NCI-H69 (cell line): Measurements from ENCODE around the gene MTMR1.

Experiments used
- DNase-seq: peaks from one replicate; lab custom pipeline; 2025; lab: John Stamatoyannopoulos, UW

MTMR1 gene

GRCh38 chrX:150696866-150697265, 3.7 kb downstream of the MTMR1 start:
- DNase-seq: no peak

DNA sequence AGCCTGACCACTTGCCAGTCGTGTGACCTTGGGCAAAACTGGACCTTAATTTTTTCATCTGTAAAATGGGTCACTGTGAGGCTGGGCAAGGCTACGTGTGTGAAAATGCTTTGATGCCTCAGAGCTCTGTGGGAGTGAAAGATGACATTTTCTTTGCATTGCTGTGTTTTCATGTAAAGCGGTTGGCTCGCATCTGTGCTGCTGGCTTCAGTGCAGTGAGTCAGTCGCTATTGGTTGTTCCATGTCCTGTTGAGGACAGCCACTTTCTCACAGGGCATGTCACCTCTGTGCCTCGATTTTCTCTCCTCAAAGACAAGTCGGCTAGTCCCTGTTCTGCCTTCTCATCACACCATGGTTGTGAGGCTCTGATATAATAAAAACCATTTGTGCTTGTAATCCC, 4.4 kb downstream of the MTMR1 start:
- no peak for DNase-seq

DNA sequence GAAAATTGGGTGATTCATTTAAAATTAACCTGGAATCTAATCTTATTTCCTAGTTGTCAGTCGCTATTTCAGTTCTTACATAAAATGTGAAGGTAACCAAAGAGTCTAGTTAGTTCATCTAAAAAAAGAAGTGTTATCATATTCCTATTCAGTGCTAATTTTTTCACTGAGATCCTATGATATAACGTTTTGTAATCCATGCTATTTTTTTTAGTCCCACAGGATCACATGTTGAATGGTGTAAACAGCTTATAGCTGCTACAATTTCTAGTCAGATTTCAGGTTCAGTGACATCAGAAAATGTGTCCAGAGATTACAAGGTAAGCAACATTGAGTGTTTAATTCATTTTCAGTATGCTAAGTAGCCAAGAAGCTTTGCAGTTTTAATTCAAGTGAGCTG, 5.8 kb downstream of the MTMR1 start:
- no peak for DNase-seq

DNA sequence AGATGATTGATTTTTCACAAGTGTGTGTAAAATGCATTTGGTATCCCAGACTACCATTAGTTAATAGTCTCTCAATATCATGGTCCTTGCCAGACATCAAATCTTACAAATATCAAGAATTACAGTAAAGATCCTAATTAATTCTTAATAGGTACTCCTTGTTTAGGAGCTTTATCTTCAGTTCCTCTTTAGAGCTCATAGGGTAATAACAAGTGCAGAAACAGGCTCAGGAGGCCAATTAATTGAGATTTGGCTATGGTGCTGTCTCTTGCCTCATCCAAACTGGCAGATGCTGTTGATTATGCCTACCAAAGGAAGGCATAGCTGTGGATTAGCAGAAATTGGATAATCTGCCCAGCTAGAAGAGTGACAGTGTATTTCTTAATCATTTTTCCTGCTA, 6.9 kb downstream of the MTMR1 start:
- no peak for DNase-seq

DNA sequence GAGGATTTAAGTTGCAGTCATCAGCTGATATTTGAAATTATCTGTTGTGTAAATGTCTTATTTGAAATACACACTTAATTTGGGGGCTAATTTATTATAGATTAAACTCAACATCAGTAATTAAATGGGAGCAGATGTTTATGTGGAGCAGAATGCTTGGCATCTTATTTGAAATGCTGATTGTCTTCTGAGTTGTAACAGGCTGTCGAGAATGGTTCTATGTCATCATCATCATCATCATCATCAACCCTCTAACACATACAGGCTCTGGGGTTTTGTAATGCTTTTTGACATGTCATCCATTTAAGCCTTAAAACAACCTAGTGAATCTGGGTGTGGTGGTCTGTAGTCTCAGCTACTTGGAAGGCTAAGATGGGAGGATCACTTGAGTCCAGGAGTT, 8.2 kb downstream of the MTMR1 start:
- DNase-seq: no peak

DNA sequence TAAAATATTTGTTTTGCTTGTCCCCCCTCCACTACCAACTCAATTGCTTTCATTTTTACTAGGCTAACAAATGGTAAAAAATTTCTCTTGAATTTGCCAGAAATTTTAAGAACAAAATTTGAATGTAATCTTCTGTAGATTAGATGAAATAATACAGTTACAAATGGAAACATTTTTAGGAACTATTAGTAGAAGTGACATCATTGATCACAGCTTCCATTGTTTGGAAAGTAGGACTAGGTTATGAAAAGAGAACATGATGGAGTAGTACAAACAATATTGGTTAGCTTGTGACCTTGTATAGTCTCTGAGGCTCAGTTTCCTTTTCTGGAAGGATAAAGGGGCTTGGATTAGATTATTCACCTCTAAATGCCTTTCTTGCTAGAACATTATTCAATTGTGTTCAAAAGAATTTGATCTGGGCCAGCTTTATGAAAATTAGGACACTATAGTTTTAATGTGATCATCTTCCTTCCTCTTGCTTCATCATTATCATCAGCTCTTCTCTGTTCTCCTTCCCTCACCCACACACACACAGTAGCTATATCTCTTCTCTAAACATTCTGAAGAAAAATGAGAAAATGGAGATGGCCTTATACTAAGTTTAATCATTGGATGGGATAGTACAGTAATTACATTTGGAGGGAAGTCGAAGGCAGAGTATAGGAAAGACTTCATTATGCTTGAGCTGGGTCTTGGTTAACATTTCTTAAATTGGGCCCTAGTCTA, 9.9 kb downstream of the MTMR1 start:
- DNase-seq: no peak

GRCh38 chrX:150703695-150703974, 10.4 kb downstream of the MTMR1 start:
- DNase-seq: no peak

- DNase-seq: no peak
Measured at GRCh38 chrX:150704030-150704613, 10.9 kb downstream of the MTMR1 start.

DNA sequence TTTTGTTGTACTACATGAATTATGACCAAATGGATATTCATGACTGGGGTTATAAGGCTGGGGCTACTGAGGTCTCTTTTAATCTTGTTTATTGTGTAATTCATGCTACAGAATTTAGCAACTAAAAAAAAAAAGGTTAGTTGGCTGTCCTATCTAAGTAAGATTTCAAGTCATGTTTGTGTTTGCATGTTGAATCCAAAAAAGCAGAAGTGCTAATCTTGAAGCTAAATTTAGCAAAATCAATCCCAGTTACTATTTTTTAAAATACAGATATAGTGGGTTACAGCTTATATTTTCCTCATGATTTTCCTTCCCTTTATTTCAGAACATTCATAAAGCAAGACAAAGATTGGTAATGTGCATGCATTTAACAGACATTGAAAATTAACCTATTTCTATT, 19.4 kb downstream of the MTMR1 start:
- no peak for DNase-seq

- no peak for DNase-seq
Measured at GRCh38 chrX:150715184-150715583, 22.0 kb downstream of the MTMR1 start.

DNA sequence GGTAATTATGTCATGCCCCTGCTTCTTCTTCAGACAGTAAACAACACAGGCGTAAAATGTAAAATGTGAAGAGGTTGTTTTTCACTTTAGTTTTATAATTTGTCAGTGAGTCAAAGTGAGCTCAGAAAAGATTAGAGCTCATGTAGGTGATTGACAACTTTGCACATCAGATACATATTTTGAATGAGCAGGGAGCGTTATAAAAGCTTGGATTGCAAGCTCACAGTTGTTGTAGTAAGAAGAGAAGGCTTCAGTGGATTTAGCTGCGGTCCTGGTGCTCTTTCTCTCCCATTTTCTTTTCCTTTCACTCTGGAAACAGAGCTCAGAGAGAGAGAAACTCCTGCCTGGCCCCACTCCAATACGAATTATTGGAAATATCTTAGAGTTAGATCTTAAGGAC, 26.4 kb downstream of the MTMR1 start:
- DNase-seq: no peak

DNA sequence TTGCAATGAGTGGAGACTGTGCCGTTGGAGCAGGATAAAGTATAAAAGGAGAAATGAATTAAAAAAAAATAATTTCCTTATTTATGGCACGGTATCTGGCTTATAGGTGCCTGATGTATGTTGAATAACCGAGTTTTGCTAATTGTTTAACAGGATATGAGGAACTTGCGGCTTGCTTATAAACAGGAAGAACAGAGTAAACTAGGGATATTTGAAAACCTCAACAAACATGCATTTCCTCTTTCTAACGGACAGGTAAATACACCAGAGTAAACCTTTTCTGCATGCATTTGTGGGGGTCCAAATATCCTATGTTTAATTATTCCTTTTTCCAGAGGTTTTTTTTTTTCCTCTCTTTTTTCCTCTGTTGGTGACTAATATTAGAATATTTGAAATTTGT, 36.8 kb downstream of the MTMR1 start:
- no peak for DNase-seq

GRCh38 chrX:150730719-150731118, 37.5 kb downstream of the MTMR1 start:
- DNase-seq: no peak

- DNase-seq: no peak
Measured at GRCh38 chrX:150731795-150732194, 38.6 kb downstream of the MTMR1 start.

DNA sequence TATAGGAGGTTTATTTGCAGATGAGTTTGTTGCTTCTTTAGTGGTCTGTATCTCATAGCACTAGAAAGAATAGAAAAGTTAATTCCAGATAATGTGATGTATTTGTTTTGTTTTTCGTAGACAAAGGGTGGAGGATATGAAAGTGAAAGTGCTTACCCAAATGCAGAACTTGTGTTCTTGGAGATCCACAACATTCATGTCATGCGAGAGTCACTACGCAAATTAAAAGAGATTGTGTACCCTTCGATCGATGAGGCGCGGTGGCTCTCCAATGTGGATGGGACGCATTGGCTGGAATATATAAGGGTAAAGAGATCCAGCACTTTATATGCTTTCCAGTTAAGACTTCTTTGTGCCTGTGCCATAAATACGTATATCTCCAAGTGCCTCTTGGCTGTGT, 43.3 kb downstream of the MTMR1 start:
- DNase-seq: no peak

GRCh38 chrX:150752124-150752523, 58.9 kb downstream of the MTMR1 start:
- DNase-seq: no peak

- DNase-seq: no peak
Measured at GRCh38 chrX:150753357-150753756, 60.2 kb downstream of the MTMR1 start.

DNA sequence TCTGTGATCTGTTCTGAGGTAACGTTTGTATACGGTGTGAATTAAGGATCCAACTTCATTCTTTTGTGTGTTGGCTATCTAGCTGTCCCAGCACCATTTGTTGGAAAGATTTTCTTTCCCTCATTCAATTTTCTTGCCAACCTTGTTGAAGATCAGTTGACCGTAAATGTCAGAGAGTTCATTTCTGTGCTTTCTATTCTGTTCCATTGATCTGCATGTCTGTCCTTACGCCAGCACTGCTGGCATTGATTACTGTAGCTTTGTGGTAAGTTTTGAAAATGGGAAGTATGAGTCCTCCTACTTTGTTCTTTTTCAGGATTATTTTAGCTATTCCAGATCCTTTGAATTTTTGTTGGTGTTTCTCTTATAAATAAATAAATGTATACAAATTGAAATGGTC, 60.8 kb downstream of the MTMR1 start:
- no peak for DNase-seq

GRCh38 chrX:150757371-150757770, 64.2 kb downstream of the MTMR1 start:
- DNase-seq: no peak

DNA sequence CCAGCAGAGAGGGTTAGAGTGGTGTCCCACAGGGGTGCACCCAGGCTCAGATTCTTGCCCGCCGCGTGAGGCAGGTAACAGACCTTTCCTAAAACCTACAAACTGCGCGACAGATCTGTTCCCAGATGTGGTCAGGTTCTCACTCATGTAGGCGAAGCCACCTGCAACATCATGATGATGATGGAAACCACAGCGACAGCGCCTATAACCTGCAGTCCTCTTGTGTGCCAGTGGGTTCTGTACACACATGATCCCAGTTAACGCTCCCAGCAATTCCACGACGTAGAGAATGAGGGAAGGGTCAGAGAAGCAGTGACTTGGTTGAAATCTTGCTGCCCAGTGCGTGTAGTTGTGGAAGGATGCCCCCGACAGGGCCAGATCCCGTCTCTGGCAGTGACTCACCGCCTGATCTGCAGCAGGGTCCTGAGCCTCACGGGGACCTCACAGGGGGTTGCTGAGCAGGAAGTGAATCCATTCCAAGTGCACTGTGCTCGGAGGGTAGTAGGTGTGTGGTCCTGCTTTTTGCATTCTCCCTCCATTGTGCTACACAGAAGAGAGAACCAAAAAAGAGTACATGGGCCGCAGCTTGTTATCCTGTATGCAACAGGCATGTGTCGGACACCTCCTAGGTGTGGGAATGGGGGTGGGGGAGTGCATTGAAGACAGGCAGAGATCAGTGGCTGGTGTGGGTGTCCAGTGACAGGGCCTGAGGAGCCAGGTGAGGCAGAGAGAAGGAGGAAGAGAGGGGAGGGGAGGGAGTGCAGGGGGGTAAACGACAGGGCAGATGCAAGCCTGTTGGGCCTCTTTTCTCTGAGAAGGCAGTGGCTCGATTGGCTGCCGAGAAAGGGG, 66.6 kb downstream of the MTMR1 start:
- DNase-seq: no peak

DNA sequence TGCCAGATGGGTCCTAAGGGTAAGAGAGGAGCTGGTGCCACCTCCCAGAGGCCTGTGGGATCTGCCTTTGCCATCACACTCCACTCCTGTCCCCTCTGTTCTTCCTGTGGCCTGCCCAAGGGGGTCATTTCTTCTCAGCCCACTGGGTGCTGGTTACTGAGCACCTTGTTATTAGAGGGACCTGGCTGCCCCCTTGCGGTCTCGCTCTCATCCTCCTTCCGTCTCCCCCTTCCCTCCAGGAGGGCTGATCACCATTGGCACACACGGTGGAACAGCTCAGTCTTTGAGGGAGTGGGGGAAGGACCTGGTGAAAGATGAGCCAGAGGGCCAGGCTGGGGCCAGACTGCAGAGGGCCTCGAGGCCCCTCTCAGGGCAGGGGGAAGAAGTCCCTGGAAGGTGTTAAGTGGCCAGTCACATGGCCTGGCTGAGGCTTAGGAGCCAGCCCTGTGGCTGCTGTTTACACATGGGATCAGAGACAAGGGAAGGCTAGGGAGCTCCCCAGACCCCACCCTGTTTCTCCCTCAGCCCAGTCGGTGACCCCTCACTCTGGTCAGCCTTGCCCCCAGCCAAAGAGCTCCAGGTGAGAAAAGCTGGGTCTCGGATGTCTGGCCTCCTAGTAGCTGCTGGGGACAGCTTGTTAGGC, 68.1 kb downstream of the MTMR1 start:
- DNase-seq: no peak

DNA sequence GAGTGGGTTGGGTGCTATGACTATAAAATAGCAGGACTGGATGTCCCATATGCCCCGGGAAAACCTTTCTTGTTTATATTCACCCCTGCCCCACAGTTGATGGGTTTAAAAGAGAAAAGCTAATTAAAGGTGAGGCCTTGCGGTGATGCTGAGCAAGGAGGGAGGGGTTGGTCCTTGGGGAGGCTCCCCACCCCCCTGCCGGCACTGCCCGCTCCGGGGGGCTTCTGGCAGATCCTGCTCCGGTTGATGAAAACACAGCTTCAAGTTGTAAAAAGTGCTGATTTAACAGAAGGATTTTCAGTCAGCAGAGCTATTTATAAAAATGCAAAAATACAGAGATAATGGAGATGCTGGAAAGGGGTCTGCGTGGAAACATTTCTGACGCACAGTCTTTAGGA, 68.6 kb downstream of the MTMR1 start:
- DNase-seq: no peak
